GM21717 (cell line): ENCODE results near the gene TSHZ3.

Source experiments
- ATAC-seq: cut with Tn5 transposase; IDR thresholded peaks from one replicate; pipeline ENCODE4 v1.9.1; 2021; ENCODE audit warnings: mild to moderate bottlenecking, moderate library complexity; ENCODE audit not compliant: unreplicated experiment

The TSHZ3 gene, protein sequence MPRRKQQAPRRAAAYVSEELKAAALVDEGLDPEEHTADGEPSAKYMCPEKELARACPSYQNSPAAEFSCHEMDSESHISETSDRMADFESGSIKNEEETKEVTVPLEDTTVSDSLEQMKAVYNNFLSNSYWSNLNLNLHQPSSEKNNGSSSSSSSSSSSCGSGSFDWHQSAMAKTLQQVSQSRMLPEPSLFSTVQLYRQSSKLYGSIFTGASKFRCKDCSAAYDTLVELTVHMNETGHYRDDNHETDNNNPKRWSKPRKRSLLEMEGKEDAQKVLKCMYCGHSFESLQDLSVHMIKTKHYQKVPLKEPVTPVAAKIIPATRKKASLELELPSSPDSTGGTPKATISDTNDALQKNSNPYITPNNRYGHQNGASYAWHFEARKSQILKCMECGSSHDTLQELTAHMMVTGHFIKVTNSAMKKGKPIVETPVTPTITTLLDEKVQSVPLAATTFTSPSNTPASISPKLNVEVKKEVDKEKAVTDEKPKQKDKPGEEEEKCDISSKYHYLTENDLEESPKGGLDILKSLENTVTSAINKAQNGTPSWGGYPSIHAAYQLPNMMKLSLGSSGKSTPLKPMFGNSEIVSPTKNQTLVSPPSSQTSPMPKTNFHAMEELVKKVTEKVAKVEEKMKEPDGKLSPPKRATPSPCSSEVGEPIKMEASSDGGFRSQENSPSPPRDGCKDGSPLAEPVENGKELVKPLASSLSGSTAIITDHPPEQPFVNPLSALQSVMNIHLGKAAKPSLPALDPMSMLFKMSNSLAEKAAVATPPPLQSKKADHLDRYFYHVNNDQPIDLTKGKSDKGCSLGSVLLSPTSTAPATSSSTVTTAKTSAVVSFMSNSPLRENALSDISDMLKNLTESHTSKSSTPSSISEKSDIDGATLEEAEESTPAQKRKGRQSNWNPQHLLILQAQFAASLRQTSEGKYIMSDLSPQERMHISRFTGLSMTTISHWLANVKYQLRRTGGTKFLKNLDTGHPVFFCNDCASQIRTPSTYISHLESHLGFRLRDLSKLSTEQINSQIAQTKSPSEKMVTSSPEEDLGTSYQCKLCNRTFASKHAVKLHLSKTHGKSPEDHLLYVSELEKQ

DNA sequence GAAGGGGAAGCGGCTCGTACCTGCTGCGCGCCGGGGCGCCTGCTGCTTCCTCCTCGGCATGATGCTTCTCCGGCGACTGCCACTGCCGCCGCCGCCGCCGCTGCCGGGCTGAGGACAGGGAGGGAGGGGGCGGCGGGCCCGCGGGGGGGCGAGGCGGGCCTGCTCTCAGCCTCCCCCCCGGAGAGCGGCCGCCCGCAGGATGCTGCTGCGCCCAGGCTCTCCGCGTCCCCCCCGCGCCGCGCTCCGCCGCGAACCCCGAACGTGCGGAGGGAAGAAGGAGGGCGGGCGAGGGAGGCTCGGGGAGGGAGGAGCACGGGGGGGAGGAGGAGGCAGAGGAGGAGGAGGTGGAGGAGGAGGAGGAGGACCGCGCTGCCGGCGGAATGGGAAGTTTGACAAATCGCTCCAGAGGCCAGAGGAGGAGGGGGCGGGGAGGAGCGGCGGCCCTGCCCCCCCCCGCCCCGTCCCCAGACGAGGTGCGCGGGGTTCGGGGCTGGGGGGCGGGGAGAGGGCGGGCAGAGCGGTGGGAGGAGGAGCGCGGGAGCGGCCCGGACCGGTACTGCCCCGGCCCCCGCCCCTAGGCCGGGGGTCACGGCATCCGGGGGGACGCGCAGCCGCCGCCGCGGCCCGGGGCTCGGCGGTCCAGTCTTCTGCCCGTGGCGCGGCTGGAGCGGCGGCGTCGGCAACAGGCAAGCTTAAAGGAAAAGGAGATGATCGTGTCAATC, at the start of gene TSHZ3:
Gene TSHZ3 (minus strand): TSS at position 277 of the 722 bp plus-strand sequence. CDS start 217 bp downstream, at position 60.
- no peak for ATAC-seq

DNA sequence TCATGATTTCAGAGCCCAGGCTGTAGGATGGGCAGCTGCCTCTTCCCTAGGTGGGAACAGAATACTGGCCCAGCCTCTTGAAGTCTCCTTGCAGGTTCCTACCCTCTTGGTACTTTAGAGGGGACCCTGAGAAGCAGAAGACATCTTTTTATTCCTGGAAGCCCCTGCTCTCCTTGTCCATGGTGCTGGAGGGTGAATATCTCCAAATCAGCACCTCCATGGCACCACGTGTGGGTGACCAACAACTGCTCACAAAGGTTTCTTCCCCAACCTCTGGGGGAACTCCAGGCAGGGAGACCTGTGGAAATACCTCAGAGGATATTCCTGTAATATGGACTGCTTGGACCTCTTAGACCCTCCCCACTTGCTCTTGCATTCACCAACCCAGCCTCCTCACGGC, 48.1 kb upstream of the TSHZ3 start:
- no peak for ATAC-seq

DNA sequence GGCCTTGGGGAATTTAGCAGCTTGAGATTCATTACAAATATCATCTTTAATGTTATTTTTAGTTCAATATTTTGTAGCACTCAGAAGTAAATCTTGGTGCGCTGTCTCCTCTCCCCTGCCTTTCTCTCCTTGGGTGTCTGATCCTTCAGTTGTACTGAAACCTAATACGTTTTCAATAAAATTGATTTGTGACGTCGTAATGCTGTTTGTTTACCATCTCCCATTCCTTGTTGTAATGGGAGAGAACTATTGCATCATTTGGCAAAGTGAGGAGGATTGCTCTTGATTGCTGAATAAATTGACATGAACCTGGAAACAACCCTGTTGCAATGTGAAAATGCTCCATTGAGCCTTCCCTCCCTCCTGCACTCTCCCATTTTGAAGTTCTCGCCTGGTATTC, 43.2 kb upstream of the TSHZ3 start:
- ATAC-seq: no peak

DNA sequence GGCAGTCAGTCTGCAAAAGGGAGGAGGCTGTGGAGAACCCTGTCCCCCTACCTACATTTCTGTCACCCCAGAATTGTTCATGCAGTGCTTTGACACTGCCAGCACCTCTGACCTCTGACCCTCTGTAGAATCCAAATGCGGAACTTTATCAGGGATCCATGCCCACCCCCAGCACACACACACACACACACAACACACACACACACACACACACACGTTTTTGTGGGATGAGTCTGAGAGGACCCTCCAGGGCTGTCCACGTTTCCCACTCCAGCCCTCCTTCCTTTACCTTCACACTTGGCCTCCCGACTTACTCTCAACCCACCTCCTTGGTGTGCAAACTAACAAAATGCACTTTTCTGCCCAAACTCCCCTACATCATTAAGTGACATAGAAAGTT, 42.3 kb upstream of the TSHZ3 start:
- no peak for ATAC-seq

DNA sequence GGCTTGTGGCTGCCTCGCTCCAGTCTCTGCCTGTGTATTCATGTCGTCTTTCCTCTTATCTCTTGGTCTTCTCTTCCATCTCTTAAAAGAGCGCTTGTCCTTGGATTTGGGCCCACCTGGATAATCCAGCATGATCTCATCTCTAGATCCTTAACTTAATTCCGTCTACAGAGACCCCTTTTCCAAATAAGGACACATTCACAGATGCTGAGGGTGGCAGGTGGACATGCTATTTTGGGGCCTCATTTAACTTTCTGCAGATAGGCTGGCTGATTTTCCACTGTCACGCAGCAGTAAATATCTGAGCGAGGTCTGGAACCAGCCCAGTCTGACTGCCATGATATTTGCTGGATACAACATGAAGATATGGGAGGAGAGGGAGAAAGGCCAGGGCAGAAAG, 41.5 kb upstream of the TSHZ3 start:
- ATAC-seq: no peak

DNA sequence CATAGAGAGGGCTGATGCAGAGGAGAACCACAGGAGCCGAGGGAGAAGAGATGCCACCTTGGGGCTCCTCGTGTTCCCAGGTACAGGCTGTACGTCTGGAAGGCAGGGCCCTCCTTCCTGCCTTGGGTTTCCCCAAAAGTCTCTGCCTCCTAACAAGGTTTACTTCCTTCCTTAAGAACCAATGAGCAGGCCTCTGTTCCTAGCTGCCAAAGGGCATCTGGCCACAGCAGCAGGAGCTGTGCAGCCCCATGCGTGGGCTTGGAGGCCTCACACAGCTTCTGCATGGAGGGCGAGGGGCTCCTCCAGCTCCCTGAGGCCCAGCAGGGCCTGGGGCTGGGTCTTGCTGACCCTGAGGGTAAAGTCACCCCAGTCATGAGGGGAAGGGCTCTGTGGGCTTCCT, 40.6 kb upstream of the TSHZ3 start:
- ATAC-seq: no peak

DNA sequence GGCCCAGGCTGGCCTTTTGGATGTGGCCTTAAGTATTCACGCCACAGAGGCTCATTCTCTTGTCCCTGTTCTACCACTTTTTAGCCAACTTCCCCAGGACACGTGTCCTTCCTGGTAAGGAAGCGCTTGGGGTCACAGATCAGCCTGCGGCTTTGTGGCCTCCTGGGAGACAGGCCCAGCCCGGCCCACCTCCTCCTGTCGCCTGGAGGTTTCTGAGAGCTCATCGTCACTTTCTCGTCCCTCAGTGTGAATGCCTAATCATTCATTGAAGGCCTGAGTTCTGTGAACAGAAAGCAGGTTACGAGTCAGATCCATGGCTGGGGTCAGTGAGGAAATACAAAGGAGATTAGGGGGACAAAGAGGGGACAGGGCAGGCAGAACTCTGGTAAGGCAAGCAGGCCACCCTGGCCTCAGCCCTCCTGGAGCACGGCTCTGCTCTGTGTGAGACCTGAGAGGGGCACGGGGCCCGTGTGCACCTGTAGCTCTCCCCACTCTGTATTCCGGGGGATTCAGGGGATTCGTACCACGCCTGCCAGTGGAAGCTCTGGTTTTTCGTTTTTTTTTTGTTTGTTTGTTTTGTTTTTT, 38.6 kb upstream of the TSHZ3 start:
- no peak for ATAC-seq

DNA sequence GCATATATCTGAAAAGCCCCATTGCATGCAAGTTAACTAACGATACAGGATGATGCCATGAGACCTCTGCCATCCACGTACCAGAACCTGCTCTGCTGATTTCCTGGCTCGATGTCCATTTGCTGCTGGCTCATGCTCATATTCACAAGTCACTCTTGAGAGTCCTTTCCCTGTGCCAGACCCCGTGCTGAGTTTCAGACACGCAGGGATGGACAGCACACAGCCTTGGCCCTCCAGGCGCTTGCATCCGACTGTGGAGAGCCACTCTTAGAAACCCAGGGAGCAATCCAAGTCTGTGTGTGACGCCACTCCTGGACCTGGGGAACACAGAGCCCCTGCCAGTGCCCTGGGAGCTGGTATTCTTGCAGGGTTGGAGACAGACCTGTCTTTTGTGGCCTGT, 37.6 kb upstream of the TSHZ3 start:
- no peak for ATAC-seq

DNA sequence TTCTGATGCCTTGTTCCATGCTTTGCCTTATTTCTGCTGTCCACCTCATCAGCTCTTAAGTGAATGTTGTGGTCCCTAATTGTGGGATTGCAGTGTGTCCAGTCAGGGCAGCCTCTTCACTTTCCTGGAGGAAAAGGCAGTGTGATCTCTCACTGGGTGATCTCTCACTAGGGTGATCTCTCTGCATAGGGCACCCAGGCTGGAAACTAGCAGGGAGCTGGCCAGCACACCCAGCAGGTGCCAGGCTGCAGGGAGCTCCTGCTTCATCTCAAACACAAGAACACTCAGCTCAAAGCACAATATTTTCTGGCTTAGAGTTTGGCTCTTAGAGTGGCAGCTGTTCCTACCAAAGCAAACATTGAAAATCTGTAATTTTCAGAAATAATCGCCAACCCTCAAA, 36.5 kb upstream of the TSHZ3 start:
- no peak for ATAC-seq

DNA sequence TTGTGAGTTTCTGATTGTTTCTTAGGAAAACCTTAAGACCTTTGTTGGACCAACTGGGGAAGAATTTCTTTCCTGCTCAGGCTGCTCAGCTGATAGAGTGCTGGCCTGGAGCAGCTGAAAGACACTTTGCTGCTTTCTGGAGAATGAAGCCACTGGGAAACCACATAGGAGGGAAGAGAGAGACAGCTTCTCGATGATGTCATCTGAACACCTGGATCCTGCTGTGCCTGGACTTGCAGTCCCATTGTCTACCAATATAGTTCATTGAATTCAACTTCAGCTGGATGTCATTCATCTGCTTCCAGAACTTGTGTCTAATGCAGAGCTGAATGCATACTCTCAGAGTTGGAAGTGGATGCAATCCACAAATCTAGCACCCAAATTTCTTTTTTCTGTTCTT, 34.3 kb upstream of the TSHZ3 start:
- no peak for ATAC-seq

DNA sequence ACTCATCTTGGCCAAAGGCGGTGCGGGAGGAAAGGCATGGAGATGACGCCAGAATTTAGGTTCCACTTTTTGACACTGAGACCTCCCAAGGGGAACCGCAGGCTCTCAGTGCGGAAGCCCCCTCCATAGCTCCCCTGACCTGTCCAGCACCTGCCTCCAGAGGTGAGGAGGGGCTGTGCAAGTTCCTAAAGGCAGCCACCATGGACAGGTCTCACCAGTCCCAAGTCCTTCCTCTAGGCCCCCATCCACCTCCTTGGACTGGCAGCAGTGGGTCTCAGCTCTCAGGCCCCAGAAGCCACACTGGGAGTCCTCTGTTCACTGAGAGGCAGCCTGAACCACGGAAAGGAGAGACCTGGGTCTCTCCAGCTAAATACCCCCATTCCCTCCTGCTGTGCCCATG, 31.6 kb upstream of the TSHZ3 start:
- no peak for ATAC-seq

DNA sequence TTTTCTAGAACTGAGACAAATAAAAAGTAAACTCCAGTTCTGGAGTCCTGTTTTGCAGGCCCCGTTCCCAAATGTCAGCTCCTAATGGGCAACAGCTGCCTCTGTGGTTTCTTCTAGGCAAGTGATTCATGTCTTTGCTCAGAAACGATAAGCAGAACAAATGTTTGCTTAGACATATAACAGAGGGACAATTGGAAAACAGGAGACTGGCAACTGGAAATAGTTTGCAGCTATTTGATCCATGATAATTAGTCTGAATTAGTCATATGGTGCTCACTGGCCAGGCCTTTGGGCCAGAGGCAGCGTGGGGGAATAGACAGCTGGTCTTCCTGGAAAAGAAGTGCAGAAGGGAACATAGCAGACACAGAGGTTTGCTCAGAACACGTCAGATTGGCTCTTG, 29.2 kb upstream of the TSHZ3 start:
- no peak for ATAC-seq

DNA sequence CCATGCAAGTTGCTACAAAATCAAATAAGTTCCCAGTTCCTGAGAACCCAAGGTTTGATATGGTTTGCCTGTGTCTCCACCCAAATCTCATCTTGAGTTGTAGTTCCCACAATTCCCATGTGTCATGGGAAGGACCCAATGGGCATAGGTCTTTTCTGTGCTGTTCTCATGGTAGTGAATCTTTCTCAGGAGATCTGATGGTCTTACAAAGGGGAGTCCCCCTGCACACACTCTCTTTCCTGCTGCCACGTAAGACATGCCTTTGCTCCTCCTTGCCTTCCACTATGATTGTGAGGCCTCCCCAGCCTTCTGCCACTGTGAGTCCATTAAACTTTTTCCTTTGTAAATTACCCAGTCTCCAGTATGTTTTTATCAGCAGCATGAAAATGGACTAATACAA, 28.5 kb upstream of the TSHZ3 start:
- ATAC-seq: no peak

DNA sequence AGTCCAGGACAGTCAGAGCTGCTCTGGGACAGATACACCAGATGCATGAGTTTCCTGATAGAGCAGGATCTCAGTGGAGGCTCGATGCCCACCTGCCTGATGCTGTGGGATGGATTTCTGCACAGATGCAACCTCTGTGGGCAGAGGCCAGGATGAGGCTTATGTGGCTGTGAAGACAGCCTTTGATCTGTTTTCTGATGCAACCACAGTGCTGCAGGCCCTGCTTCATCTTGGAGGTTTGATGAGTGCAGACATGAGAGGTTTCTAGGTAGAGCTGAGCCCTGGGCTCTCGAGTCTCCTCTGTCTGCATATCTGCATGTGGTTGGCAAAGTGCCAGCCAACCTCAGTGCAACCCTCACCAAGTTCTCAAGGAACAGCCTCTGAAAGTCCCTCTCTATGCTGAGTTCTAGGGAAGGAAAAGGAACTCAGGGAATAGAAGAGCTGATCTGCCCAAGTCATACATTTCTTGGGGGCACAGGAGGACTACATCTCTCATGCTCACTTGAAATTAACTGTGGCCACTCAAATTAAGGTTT, 23.1 kb upstream of the TSHZ3 start:
- ATAC-seq: no peak

DNA sequence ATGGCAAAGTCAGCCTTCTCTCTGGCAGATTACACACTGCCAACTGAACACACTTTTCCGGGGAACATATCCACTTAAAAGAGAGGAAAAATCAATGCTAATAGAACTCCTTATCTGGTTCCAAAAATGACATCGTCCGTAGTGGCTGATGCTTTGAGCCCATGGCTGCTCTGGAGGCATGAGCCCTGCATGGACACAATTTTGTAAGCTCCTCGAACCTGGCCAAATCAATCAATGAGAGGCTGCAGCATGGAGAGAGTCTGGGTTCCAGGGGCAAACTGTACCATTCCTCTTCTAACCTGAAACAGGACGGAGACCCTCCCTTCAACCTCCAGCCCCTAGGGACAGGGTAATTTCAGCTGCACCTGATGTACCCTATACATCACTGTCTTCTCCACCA, 21.0 kb upstream of the TSHZ3 start:
- ATAC-seq: no peak

DNA sequence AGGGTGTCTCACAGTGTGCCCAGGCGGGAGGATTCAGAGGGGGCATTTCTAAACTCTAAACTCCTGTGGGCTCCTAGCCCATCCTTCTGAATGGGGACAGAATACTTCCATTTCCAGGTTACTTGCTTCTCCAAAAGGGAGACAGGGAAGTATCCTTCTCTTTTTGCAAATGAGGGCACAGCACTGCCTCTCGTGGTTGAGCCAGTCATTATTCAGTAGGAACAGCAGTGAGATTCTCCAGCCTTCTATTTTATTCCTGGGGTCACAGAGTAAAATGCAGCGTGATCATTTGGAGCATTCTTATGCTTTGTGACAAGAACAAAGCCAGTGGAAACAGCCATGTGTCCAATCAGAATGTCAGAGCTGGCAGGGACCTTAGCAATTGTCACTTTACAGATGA, 15.7 kb upstream of the TSHZ3 start:
- no peak for ATAC-seq

DNA sequence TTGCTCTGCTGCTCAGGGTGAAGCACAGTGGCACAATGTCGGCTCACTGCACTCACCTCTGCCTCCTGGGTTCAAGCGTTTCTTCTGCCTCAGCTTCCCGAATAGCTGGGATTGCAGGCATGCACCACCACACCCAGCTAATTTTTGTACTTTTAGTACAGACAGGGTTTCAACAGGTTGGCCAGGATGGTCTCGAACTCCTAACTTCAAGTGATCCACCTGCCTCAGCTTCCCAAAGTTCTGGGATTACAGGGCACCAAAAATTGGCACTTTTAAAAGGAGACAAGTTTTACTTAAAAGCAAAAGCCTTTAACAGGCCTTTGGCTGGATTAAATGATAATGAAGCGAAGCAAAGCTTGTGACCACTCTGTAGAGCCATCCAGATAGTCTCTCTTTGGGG, 12.5 kb upstream of the TSHZ3 start:
- ATAC-seq: no peak

DNA sequence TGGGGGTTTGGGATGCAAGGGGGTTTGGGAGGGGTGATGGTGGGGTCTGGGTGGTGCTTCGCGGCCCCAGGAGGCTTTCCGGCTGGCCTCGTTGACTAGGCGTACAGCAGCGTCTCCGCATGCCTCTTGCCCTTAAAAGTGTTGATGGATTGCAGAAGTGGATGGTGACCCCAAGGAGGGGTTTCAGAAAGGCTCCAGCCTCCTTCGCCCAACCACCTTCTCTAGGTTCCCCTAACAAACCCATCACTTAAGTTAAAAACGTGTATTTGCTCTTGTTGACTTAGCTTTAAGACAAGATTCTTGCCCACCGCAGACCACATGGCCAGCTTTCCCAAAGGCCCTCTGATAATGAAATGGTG, 8.1 kb upstream of the TSHZ3 start:
- no peak for ATAC-seq

DNA sequence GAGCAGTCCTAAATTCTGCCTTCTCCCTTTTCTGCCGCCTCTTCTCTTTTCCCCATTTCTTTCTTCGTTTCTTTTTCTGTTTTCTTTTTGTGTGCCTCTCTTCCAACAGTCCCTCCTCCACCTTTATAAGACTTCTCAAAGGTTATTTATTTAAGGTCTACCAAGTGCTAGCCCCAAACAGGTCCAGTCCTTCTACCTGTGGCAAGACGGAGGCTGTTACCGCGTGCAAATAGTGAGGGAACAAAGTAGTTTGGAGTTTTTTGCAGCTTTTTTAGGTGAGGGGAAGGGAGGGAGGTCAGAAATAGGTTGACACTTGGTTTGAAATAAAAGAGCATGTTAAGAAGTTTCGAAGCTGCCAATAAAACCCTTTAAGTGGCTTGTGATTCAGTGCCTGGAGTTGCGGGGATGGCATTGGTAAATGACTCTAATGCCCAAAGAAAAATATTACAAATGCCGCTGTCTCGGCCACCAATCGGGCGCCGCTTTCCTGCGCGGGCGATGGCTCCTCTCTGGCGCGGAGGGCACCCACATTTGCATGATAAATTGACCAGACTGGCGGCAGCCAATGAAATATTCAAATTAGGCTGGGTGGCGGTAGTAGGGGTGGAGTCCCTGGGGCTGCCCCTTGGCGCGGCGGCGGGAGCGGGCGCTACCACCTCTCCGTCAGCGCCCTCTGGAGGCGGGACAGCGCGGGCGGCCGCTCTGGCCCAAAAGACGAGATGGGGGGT, 7.5 kb upstream of the TSHZ3 start:
- no peak for ATAC-seq
